D721Med (cell line): ENCODE data around the gene GAS6.

Source experiments
- DNase-seq: peaks from one replicate; pipeline ENCODE4 v3.0.0; 2011; ENCODE audit warnings: low spot score; ENCODE audit not compliant: insufficient read length
- FAIRE-seq: peaks from 2 replicates; lab custom pipeline; 2011; peaks lifted over from hg19 to GRCh38; lab: Jason Lieb, UNC
- TF ChIP-seq, protein P1 (sequence below): IDR thresholded peaks from 2 replicates; pipeline ENCODE4 v1.5.1; 2012; ENCODE audit warnings: mild to moderate bottlenecking, control low read depth; ENCODE audit not compliant: insufficient read depth; ENCODE audit errors: missing control alignments

Gene GAS6

DNA sequence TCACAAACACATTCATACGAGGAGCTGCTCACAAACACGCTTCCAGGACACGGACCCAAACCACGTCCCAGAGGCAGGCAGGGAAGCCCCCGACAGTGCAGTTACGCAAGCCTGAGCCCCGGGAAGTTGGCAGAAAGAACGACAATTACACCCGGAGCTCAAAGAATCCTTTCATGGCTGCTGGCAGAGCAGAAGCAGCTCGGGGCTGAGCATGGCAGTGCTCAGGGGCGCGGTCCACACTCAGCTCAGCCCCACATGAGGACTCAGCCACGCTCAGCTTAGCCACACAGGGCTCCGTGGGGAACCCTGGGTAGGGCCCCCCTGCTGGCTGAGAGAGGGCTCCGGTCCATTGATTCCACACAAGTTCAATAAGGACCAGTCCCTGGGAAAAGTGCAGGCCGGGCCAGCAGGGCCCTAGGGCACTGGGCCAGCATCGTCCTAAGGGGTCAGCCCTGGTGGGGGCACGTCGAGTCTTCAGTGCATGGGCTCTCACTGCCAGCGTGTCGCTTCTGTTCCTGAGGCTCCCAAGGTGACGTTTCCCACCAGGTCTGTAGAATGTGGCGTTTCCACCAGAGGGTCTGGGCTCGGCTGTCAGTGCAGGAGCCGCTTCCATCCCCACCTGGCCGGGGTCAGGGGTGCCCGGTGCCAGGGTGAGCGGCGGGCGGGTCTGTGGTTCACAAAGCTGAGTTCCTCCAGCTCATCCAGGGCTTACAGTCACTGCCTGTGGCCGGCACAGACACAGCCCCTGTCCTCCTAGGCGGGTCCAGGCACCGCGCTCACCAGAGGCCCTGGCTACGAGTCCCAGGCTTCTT is 23.1 kb downstream of the GAS6 start:
- FAIRE-seq (no peak), DNase-seq (no peak)
- TF ChIP-seq, protein P1, sequence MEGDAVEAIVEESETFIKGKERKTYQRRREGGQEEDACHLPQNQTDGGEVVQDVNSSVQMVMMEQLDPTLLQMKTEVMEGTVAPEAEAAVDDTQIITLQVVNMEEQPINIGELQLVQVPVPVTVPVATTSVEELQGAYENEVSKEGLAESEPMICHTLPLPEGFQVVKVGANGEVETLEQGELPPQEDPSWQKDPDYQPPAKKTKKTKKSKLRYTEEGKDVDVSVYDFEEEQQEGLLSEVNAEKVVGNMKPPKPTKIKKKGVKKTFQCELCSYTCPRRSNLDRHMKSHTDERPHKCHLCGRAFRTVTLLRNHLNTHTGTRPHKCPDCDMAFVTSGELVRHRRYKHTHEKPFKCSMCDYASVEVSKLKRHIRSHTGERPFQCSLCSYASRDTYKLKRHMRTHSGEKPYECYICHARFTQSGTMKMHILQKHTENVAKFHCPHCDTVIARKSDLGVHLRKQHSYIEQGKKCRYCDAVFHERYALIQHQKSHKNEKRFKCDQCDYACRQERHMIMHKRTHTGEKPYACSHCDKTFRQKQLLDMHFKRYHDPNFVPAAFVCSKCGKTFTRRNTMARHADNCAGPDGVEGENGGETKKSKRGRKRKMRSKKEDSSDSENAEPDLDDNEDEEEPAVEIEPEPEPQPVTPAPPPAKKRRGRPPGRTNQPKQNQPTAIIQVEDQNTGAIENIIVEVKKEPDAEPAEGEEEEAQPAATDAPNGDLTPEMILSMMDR, result no peak

DNA sequence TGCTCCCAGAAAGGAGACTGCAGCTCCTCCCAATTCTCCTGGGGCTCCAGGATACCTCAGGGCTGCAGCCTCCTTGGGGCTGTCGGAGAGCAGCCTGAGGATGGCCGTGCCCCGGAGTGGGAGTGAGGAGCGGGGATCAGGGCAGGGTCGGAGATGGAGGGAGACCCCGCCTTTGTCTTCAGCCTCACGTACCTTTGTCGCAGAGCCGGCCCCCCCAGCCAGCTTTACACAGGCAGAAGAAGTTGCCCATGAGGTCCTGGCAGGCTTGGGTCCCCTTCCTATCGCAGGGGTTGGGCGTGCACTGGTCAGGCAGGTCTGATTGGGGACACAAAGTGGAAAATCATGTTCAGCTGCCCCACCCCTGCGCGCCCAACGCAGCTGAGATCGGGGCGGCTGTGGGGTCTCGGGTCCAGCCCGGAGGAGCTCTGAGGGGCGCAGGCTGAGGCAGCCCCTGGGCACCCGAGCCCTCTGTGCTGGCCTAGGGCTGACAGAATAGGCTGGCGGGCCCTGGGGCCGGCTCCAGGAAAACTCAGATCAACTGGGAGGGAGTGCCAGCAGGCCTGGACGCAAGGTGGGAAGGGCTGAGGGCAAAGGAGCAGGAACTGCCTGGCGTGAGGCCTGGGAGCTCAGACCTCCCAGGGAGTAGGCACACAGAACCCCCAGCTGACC is 24.2 kb downstream of the GAS6 start:
- TF ChIP-seq, protein P1, result no peak
- DNase-seq (no peak), FAIRE-seq (no peak)

DNA sequence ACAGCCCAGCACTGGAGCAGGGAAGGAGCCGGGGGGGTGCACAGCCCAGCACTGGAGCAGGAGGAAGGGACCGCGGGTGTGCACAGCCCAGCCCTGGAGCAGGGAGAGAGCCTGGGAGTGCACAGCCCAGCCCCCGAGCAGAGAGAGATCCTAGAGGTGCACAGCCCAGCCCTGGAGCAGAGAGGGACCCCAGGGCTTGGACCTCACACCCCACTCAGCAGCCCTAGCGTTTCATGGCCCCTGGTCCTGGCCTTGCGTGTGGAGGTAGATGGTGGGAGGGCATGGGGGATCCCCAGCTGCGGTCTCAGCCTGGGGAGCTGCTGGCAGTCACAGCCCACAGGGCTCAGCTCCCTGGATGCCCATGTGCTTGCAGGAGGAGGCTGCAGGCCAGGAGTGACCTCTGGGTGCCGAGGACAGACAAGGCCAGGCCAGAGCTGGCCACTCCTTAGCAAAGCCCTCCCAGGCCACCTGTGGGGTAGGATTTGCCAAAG is 25.1 kb downstream of the GAS6 start:
- FAIRE-seq (no peak), DNase-seq (no peak)
- TF ChIP-seq, protein P1, result no peak

DNA sequence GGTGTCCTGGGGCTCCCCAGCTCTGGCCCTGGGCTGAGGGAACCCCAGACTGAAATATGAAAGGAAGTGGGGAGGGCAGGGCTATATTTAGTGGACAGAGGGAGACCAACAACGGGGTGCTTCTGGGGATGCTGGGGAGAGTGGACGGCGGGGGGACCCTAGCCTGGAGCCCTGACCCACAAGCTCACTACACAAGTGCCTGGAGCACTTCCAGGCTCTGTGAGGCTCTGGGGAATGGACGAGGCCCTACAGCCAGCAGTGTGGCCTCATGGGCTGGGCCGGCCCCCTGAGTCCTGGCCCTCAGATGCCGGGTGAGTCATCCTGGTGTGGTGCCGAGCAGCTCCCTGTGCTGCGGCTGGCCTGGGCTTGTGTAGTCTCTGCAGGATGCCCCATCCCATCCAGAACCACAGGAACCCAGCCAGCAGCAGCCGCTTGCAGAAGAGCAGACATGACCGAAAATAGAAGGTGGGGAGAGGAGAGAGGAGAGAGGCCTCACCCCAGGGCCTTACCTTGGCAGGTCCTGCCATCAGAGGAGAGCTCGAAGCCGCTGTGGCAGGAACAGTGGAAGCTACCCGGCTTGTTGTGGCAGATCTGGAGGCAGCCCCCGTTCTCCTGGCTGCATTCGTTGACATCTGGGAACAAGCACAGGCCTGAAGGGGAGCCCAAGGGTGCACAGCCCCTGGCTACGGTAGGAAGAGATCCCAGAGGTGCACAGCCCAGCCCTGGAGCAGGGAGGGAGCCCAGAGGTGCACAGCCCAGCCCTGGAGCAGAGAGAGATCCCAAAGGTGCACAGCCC is 26.1 kb downstream of the GAS6 start:
- FAIRE-seq, result no peak
- TF ChIP-seq, protein P1, result no peak
- no peak for DNase-seq

DNA sequence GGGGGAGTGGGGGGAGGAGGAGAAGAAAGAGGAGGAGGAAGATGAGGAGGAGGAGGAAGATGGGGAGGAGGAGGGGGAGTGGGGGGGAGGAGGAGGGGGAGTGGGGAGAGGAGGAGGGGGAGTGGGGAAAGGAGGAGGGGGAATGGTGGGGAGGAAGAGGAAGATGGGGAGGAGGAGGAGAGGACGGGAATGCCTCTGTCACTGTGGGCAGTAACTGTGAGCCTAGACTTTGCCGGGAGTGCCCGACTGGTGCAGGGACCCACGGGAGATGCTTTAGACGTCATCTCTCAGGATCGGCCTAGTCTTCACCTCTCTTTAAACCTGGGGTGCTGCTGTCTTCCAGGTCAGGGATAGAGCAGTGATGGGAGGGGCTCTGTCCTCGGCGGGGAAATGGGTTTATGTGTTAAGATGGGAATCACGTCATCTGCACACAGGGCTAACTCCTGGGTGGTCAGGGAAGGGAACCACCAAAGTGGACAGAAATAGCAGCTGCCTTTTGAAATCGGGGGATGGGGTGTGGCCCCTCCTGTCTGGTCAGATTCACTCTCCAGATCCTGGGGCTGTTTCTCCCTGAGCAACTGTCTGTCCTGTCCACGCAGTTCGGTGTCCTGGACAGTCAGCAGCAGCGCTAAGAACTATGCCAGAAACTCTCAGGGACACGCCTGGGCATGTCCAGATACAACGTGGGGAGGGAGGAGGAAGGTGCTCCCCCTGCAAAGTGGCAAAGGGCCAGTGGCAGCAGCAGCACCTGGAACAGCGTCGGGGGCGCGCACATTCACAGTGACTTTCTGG is 26.9 kb downstream of the GAS6 start:
- TF ChIP-seq, protein P1, result no peak
- DNase-seq, result no peak
- FAIRE-seq, result no peak

DNA sequence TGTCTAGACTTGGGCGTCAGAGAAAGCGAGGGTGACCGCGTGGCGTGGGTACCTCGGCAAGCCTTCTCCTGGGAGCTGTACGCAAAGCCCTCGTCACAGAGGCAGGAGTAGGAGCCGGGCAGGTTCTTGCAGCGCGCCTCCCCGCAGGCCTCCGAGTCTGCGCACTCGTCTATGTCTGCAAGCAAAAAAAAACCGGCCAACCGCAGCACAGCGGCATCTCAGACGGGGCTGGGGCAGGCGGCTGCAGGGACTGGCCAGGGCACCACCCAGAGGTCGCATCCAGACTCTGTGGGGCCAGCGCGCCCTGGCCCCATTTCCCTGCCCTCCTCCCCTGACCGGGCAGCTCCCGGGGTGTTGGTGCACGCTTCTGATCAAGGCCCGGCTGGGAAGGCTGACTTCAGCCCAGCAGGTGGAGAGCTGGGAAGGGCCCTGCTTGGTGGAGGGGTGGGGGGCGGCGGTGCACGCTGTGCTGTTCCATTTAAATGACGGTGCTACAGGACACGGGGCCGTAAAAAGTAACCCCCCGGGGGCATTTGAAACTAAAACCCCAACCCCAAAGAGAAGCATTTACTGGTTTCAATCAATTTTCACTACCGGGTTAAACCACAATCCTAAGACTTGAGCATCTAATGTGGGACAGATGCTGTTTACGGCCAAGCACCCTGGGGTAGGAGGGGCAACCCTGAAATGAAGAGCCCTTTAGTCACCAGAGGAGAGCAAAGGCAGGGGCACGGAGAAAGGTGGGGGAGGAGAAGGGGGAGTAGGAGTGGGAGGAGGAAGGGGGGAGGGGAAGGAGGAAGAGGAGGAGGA is 28.2 kb downstream of the GAS6 start:
- TF ChIP-seq, protein P1, result no peak
- FAIRE-seq, result no peak
- peak; percentile 59 for DNase-seq
